PC-3 (cell line): ENCODE results near the gene SYMPK. TPM values are rescaled to one million over a fixed set of nuclear protein-coding genes. Genes with fewer than 3 reads are reported as not detected.

Source experiments
- ATAC-seq: fragments of 200-7000 bp; cut with Tn5 transposase; 2 replicates; pipeline ENCODE4 v1.9.1; 2020; ENCODE audit warnings: mild to moderate bottlenecking, moderate library complexity
- BruUV-seq: library from RNA; stranded (reverse); fragments of 400-500 nt; replicated peaks from 2 replicates; lab custom pipeline; 2021; lab: Mats Ljungman, UMichigan
- CTCF ChIA-PET: fragments of 300-600 bp; sonication (Branson Sonifier 250); formaldehyde crosslinking; loops from one replicate; lab custom pipeline; 2022; ENCODE audit warnings: antibody characterized with exemption; lab: Charles Lee
- POLR2A ChIA-PET: fragments of 300-600 bp; sonication (Branson Sonifier 250); formaldehyde crosslinking; loops from one replicate; lab custom pipeline; 2022; ENCODE audit warnings: antibody characterized with exemption; ENCODE audit not compliant: unreplicated experiment; lab: Charles Lee
- DNase-seq: peaks from one replicate; pipeline ENCODE4 v3.0.0-alpha.2; 2015
- H2AFZ ChIP-seq: fragments of 300-600 bp; sonication (generic); 2 replicates; pipeline ENCODE4 v1.6.0; 2016; ENCODE audit warnings: antibody characterized with exemption, low read length
- H3F3A ChIP-seq: fragments of 300-600 bp; sonication (generic); one replicate; pipeline ENCODE4 v1.6.0; 2017; ENCODE audit warnings: antibody characterized with exemption, low read length, control low read depth, mild to moderate bottlenecking; ENCODE audit not compliant: unreplicated experiment
- H3K27ac ChIP-seq: fragments of 300-600 bp; sonication (generic); 2 replicates; pipeline ENCODE4 v1.5.1; 2016; ENCODE audit warnings: mild to moderate bottlenecking, low read length
- H3K27me3 ChIP-seq: fragments of 300-600 bp; sonication (generic); 2 replicates; pipeline ENCODE4 v1.6.1; 2016; ENCODE audit warnings: low read length, mixed read lengths
- H3K36me3 ChIP-seq: fragments of 300-600 bp; sonication (generic); 2 replicates; pipeline ENCODE4 v1.6.1; 2016; ENCODE audit warnings: low read depth, mixed run types, low read length, mixed read lengths
- H3K4me1 ChIP-seq: fragments of 300-600 bp; sonication (generic); 2 replicates; pipeline ENCODE4 v1.5.1; 2016; ENCODE audit warnings: low read length; ENCODE audit not compliant: insufficient read depth
- H3K4me2 ChIP-seq: fragments of 300-600 bp; sonication (generic); 2 replicates; pipeline ENCODE4 v1.6.0; 2016; ENCODE audit warnings: low read length
- H3K4me3 ChIP-seq: fragments of 300-600 bp; sonication (generic); 2 replicates; pipeline ENCODE4 v1.5.1; 2016; ENCODE audit warnings: mild to moderate bottlenecking, low read length, mixed read lengths
- H3K79me2 ChIP-seq: fragments of 300-600 bp; sonication (generic); 2 replicates; pipeline ENCODE4 v1.6.1; 2017; ENCODE audit warnings: low read length, mixed read lengths
- H3K9ac ChIP-seq: fragments of 300-600 bp; sonication (generic); 2 replicates; pipeline ENCODE4 v1.6.0; 2016; ENCODE audit warnings: mild to moderate bottlenecking, low read length
- H3K9me2 ChIP-seq: fragments of 300-600 bp; sonication (generic); replicated peaks from 2 replicates; pipeline ENCODE4 v1.6.1; 2016; ENCODE audit warnings: mixed run types, low read length, mixed read lengths
- H3K9me3 ChIP-seq: fragments of 300-600 bp; sonication (generic); 2 replicates; pipeline ENCODE4 v1.6.1; 2016; ENCODE audit warnings: low read length, mixed read lengths
- H4K20me1 ChIP-seq: fragments of 300-600 bp; sonication (generic); 2 replicates; pipeline ENCODE4 v1.6.1; 2016; ENCODE audit warnings: low read length, mixed read lengths
- CTCF ChIP-seq: fragments of 300-600 bp; sonication (generic); conservative IDR thresholded peaks from 2 replicates; pipeline ENCODE4 v1.5.1; 2017; ENCODE audit warnings: antibody characterized with exemption, low read depth, mild to moderate bottlenecking, low read length
- EZH2 ChIP-seq: fragments of 300-600 bp; sonication (generic); IDR thresholded peaks from one replicate; pipeline ENCODE4 v1.6.1; 2017; ENCODE audit warnings: antibody characterized with exemption, mild to moderate bottlenecking, low read length; ENCODE audit not compliant: unreplicated experiment
- EZH2phosphoT487 ChIP-seq: fragments of 300-600 bp; sonication (generic); IDR thresholded peaks from 2 replicates; pipeline ENCODE4 v1.6.1; 2018; ENCODE audit warnings: mild to moderate bottlenecking, antibody characterized with exemption, low read length, borderline replicate concordance
- intact Hi-C: fragments of 100-400 bp; cut with micrococcal nuclease; formaldehyde crosslinking; loops from 2 replicates; pipeline ENCODE4 v1.9.0; 2023
- total RNA-seq: library from RNA; depleted of rRNA; stranded (reverse); fragments of >200 nt; gene quantifications from 2 replicates; pipeline ENCODE4 v1.2.3, GENCODE V29; 2014

The SYMPK gene
- total RNA-seq, 1 experiment from 2014 or later = 36.6 TPM

GRCh38 chr19:45874620-45874966 lies 11.6 kb upstream of the SYMPK start:
- Histone ChIP-seq H4K20me1 (no peaks in the 10 kb centered on the region), H3K9me2 (no peaks in the 10 kb centered on the region), H3K79me2 (no peaks in the 10 kb centered on the region), H3K9ac (no peak overlapping the region), H2AFZ (no peak overlapping the region), H3K4me2 (no peak overlapping the region), H3K4me3 (no peak overlapping the region), H3K36me3 (no peaks in the 10 kb centered on the region), H3K27me3 (no peaks in the 10 kb centered on the region), H3K4me1 (peaks cover 5% of the 10 kb centered on the region; the same call in 1 of the 2 replicates), H3K9me3 (no peaks in the 10 kb centered on the region), H3K27ac (no peak overlapping the region), H3F3A (no peaks in the 10 kb centered on the region)
- no TSS peak for BruUV-seq
- intact Hi-C loops = no loop called here
- TF ChIP-seq EZH2phosphoT487 (no peak), CTCF (no peak), EZH2 (no peak)
- DNase-seq = no peak
- POLR2A ChIA-PET = no interaction called here
- CTCF ChIA-PET = no interaction called here
- no peak for ATAC-seq

- no peak overlapping the region for H2AFZ ChIP-seq
- no peak overlapping the region for H3K4me3 ChIP-seq
- H3K27me3 ChIP-seq = no peaks in the 10 kb centered on the region
- H3K4me1 ChIP-seq = peaks cover under 1% of the 10 kb centered on the region; the same call in 1 of the 2 replicates
- no peaks in the 10 kb centered on the region for H3K79me2 ChIP-seq
- TF ChIP-seq EZH2phosphoT487 (no peak), CTCF (no peak), EZH2 (no peak)
- no peak overlapping the region for H3K27ac ChIP-seq
- no peaks in the 10 kb centered on the region for H3F3A ChIP-seq
- no peak overlapping the region for H3K4me2 ChIP-seq
- H3K9me2 ChIP-seq = no peaks in the 10 kb centered on the region
- ChIA-PET POLR2A (no interaction called here), CTCF (no interaction called here)
- no peaks in the 10 kb centered on the region for H3K9me3 ChIP-seq
- intact Hi-C loops = no loop called here
- H3K9ac ChIP-seq = no peak overlapping the region
- ATAC-seq = no peak
- H4K20me1 ChIP-seq = no peaks in the 10 kb centered on the region
- no peak for DNase-seq
- no peaks in the 10 kb centered on the region for H3K36me3 ChIP-seq
- BruUV-seq = no TSS peak
These were observed 10.3 kb upstream of the SYMPK start for GRCh38 chr19:45873219-45873772.

GRCh38 chr19:45872095-45872919 lies 9.4 kb upstream of the SYMPK start:
- Histone ChIP-seq H3F3A (no peaks in the 10 kb centered on the region), H3K4me1 (no peaks in the 10 kb centered on the region), H2AFZ (no peak overlapping the region), H3K9ac (no peak overlapping the region), H3K27me3 (no peaks in the 10 kb centered on the region), H3K9me2 (no peaks in the 10 kb centered on the region), H3K9me3 (no peaks in the 10 kb centered on the region), H3K4me3 (no peak overlapping the region), H3K27ac (no peak overlapping the region), H4K20me1 (no peaks in the 10 kb centered on the region), H3K36me3 (no peaks in the 10 kb centered on the region), H3K4me2 (no peak overlapping the region), H3K79me2 (no peaks in the 10 kb centered on the region)
- CTCF ChIA-PET = no interaction called here
- no peak for TF ChIP-seq EZH2phosphoT487
- no peak for TF ChIP-seq EZH2
- no peak for TF ChIP-seq CTCF
- intact Hi-C loops = no loop called here
- no peak for DNase-seq
- ATAC-seq = no peak
- BruUV-seq = no TSS peak
- POLR2A ChIA-PET = no interaction called here
